H1 (cell line): ENCODE data around the gene IQGAP3. TPM values are rescaled to one million over a fixed set of nuclear protein-coding genes. Genes with fewer than 3 reads are reported as not detected.

Experiments
- CTCF ChIA-PET: fragments of 300-600 bp; sonication (Branson Sonifier 250); formaldehyde crosslinking; loops from one replicate; lab custom pipeline; 2021; ENCODE audit not compliant: partially characterized antibody; lab: Charles Lee
- POLR2A ChIA-PET: fragments of 300-600 bp; sonication (Branson Sonifier 250); formaldehyde crosslinking; loops from one replicate; lab custom pipeline; 2021; ENCODE audit warnings: inconsistent platforms; ENCODE audit not compliant: partially characterized antibody; lab: Charles Lee
- DNase-seq, 2 experiments: peaks; one replicate each; pipeline versions ENCODE4 v3.0.0 to v3.0.0-alpha.2; 2010 to 2022; ENCODE audit warnings: low spot score in 2 of 2, low read depth in 1 of 2, mixed read lengths in 1 of 2
- FAIRE-seq: peaks from 2 replicates; lab custom pipeline; 2011; peaks lifted over from hg19 to GRCh38; lab: Jason Lieb, UNC
- H2AFZ ChIP-seq: 2 replicates; pipeline ENCODE4 v1.8.1; 2012; ENCODE audit warnings: low read length, inconsistent platforms
- H2AK5ac ChIP-seq: 2 replicates; pipeline ENCODE4 v1.6.1; 2013; ENCODE audit warnings: low read depth, low read length
- H2BK120ac ChIP-seq: replicated peaks from 2 replicates; pipeline ENCODE3; 2013; ENCODE audit warnings: low read depth, low read length, inconsistent platforms
- H2BK12ac ChIP-seq: 2 replicates; pipeline ENCODE4 v1.6.1; 2013; ENCODE audit warnings: low read depth, low read length
- H2BK15ac ChIP-seq: 2 replicates; pipeline ENCODE4 v1.6.1; 2013; ENCODE audit warnings: low read length
- H2BK20ac ChIP-seq: 2 replicates; pipeline ENCODE4 v1.6.1; 2013; ENCODE audit warnings: low read length
- H2BK5ac ChIP-seq: 2 replicates; pipeline ENCODE4 v1.6.1; 2013; ENCODE audit warnings: low read depth, low read length
- H3K14ac ChIP-seq: 2 replicates; pipeline ENCODE4 v1.6.1; 2013; ENCODE audit warnings: inconsistent platforms; ENCODE audit not compliant: insufficient read length
- H3K18ac ChIP-seq: 2 replicates; pipeline ENCODE4 v1.6.1; 2013; ENCODE audit warnings: low read length; ENCODE audit errors: extremely low read depth
- H3K23ac ChIP-seq: 2 replicates; pipeline ENCODE4 v1.6.1; 2013; ENCODE audit warnings: inconsistent platforms; ENCODE audit not compliant: insufficient read length
- H3K23me2 ChIP-seq: 2 replicates; pipeline ENCODE4 v1.6.1; 2013; ENCODE audit warnings: low read depth, low read length
- H3K27ac ChIP-seq: 2 replicates; pipeline ENCODE4 v1.6.1; 2011; ENCODE audit warnings: low read depth, low read length, inconsistent platforms
- H3K27me3 ChIP-seq, 4 experiments: replicated peaks in 1 of 4; 1 replicate in 1 of 4; 2 replicates in 3 of 4; pipeline versions ENCODE4 v1.6.1 to v1.8.1; 2011 to 2013; ENCODE audit warnings: low read length in 3 of 4, mild to moderate bottlenecking in 3 of 4, inconsistent platforms in 2 of 4, mixed read lengths in 2 of 4, moderate library complexity in 1 of 4; ENCODE audit not compliant: control insufficient read depth in 3 of 4, insufficient read depth in 3 of 4; ENCODE audit errors: extremely low read depth in 1 of 4
- H3K36me3 ChIP-seq, 4 experiments: 2 replicates each; pipeline versions ENCODE4 v1.6.1 to v1.8.1; 2011 to 2013; ENCODE audit warnings: mild to moderate bottlenecking in 4 of 4, low read length in 3 of 4, moderate library complexity in 2 of 4, control low read depth in 1 of 4, inconsistent platforms in 1 of 4; ENCODE audit not compliant: insufficient read depth in 4 of 4, control insufficient read depth in 2 of 4
- H3K4ac ChIP-seq: replicated peaks from 2 replicates; pipeline ENCODE3; 2013; ENCODE audit warnings: low read length, low read depth, mixed read lengths, inconsistent platforms; ENCODE audit not compliant: insufficient read length
- H3K4me1 ChIP-seq, 4 experiments: replicated peaks in 1 of 4; 1 replicate in 1 of 4; 2 replicates in 3 of 4; pipeline versions ENCODE4 v1.6.1 to v1.8.1; 2011 to 2013; ENCODE audit warnings: low read length in 3 of 4, inconsistent platforms in 2 of 4, mixed read lengths in 1 of 4; ENCODE audit not compliant: insufficient read depth in 4 of 4, control insufficient read depth in 3 of 4
- H3K4me2 ChIP-seq, 2 experiments: 2 replicates each; pipeline versions ENCODE4 v1.6.1 to v1.8.1; 2011 to 2013; ENCODE audit warnings: low read depth in 2 of 2, low read length in 2 of 2, control low read depth in 1 of 2, inconsistent platforms in 1 of 2, mild to moderate bottlenecking in 1 of 2; ENCODE audit not compliant: insufficient read depth in 1 of 2
- H3K4me3 ChIP-seq, 4 experiments: fragments of 200-600, 300-600 bp in 1 of 4; sonication (generic), shearing (Covaris generic), sonication (Bioruptor Twin) in 1 of 4; 2 replicates each; pipeline versions ENCODE4 v1.5.1 to v1.8.1; 2011 to 2016; ENCODE audit warnings: low read length in 4 of 4, low read depth in 3 of 4, control low read depth in 2 of 4, inconsistent platforms in 2 of 4, mild to moderate bottlenecking in 2 of 4, mixed read lengths in 1 of 4, moderate library complexity in 1 of 4; ENCODE audit not compliant: insufficient read depth in 2 of 4; ENCODE audit errors: extremely low read depth in 1 of 4
- H3K56ac ChIP-seq: replicated peaks from 2 replicates; pipeline ENCODE3; 2013; ENCODE audit warnings: low read depth, mild to moderate bottlenecking, mixed read lengths, low read length, inconsistent platforms; ENCODE audit not compliant: insufficient read length
- H3K79me1 ChIP-seq: 2 replicates; pipeline ENCODE4 v1.6.1; 2013; ENCODE audit warnings: low read depth, low read length, control low read depth
- H3K79me2 ChIP-seq, 2 experiments: 2 replicates each; pipeline versions ENCODE4 v1.6.1 to v1.8.1; 2012 to 2013; ENCODE audit warnings: low read length in 2 of 2, mild to moderate bottlenecking in 2 of 2, inconsistent platforms in 1 of 2; ENCODE audit not compliant: insufficient read depth in 2 of 2, control insufficient read depth in 1 of 2
- H3K9ac ChIP-seq, 4 experiments: replicated peaks in 1 of 4; 1 replicate in 1 of 4; 2 replicates in 3 of 4; pipeline versions ENCODE4 v1.6.1 to v1.8.1; 2011 to 2013; ENCODE audit warnings: low read depth in 3 of 4, low read length in 3 of 4, control low read depth in 2 of 4, mild to moderate bottlenecking in 2 of 4, moderate library complexity in 2 of 4, inconsistent platforms in 1 of 4; ENCODE audit errors: extremely low read depth in 1 of 4
- H3K9me3 ChIP-seq, 2 experiments: 2 replicates each; pipeline versions ENCODE4 v1.6.1 to v1.8.1; 2012 to 2013; ENCODE audit warnings: mild to moderate bottlenecking in 2 of 2, moderate library complexity in 2 of 2, control low read depth in 1 of 2, inconsistent platforms in 1 of 2, low read depth in 1 of 2, low read length in 1 of 2, mixed read lengths in 1 of 2; ENCODE audit not compliant: insufficient read depth in 2 of 2
- H4K20me1 ChIP-seq, 2 experiments: replicated peaks in 1 of 2; 2 replicates each; pipeline versions ENCODE3 to v1.8.1; 2011 to 2013; ENCODE audit warnings: inconsistent platforms in 2 of 2, low read length in 2 of 2, mild to moderate bottlenecking in 1 of 2; ENCODE audit not compliant: insufficient read depth in 2 of 2, control insufficient read depth in 1 of 2
- H4K5ac ChIP-seq: 2 replicates; pipeline ENCODE4 v1.6.1; 2013; ENCODE audit warnings: low read length, low read depth, mixed read lengths, inconsistent platforms; ENCODE audit not compliant: insufficient read length
- H4K8ac ChIP-seq: 2 replicates; pipeline ENCODE4 v1.8.0; 2013; ENCODE audit warnings: mild to moderate bottlenecking, moderate library complexity, low read length, inconsistent platforms; ENCODE audit not compliant: insufficient read depth; ENCODE audit errors: extremely low read depth
- H4K91ac ChIP-seq: replicated peaks from 2 replicates; pipeline ENCODE3; 2013; ENCODE audit warnings: low read length, mixed read lengths, inconsistent platforms; ENCODE audit not compliant: insufficient read length
- CTCF ChIP-seq, 3 experiments: IDR thresholded peaks; 1 replicate in 2 of 3; 2 replicates in 1 of 3; pipeline versions ENCODE4 v1.5.1 to v1.6.1; 2011; ENCODE audit warnings: low read length in 3 of 3, mild to moderate bottlenecking in 3 of 3, inconsistent platforms in 2 of 3, low read depth in 1 of 3, moderate library complexity in 1 of 3; ENCODE audit not compliant: insufficient read depth in 1 of 3; ENCODE audit errors: control extremely low read depth in 1 of 3
- E2F6 ChIP-seq: IDR thresholded peaks from 2 replicates; pipeline ENCODE4 v1.6.1; 2012; ENCODE audit warnings: inconsistent platforms
- HDAC2 ChIP-seq, 2 experiments: fragments of 300-600 bp in 1 of 2; sonication (generic) in 1 of 2; IDR thresholded peaks; 2 replicates each; pipeline ENCODE4 v1.6.1; 2011 to 2012; ENCODE audit warnings: low read depth in 2 of 2, low read length in 2 of 2, mild to moderate bottlenecking in 2 of 2, moderate library complexity in 2 of 2, borderline replicate concordance in 1 of 2, inconsistent platforms in 1 of 2
- JUN ChIP-seq: IDR thresholded peaks from 2 replicates; pipeline ENCODE4 v1.6.1; 2011; ENCODE audit warnings: low read depth, mild to moderate bottlenecking, improper control_type of control experiment, low read length
- JUND ChIP-seq: IDR thresholded peaks from 2 replicates; pipeline ENCODE4 v1.6.1; 2011; ENCODE audit warnings: mild to moderate bottlenecking, improper control_type of control experiment, low read length
- RNF2 ChIP-seq: fragments of 200-900, 300-1000 bp; sonication (generic); IDR thresholded peaks from 2 replicates; pipeline ENCODE4 v1.7.1; 2016; ENCODE audit warnings: borderline replicate concordance, low read depth, mild to moderate bottlenecking, antibody characterized with exemption, low read length; ENCODE audit not compliant: poor library complexity, severe bottlenecking; ENCODE audit errors: missing control alignments
- WGBS, 2 experiments: shearing (Covaris generic) in 1 of 2; methylation state at CpG; one replicate each; pipeline versions ENCODE4 v1.1.6 to v1.1.7; 2013 to 2015; ENCODE audit warnings: low lambda C conversion rate in 2 of 2, mixed read lengths in 2 of 2, inconsistent platforms in 1 of 2, low coverage in 1 of 2, missing lambda C conversion rate in 1 of 2; ENCODE audit not compliant: insufficient replicate concordance in 2 of 2, insufficient coverage in 1 of 2, insufficient read length in 1 of 2; ENCODE audit errors: extremely low coverage in 1 of 2, missing lambda C conversion rate in 1 of 2; 5-methylcytosine and 5-hydroxymethylcytosine counted together
- polyA plus RNA-seq, 7 experiments: library from polyadenylated mRNA; depleted of rRNA in 3 of 7; stranded (reverse) in 5 of 7; unstranded in 2 of 7; fragments of >200 nt in 5 of 7; fragments of 200-250 nt in 2 of 7; gene quantifications; 1 replicate in 5 of 7; 2 replicates in 1 of 7; 4 replicates in 1 of 7; pipeline versions ENCODE4 v1.2.1 to v1.2.3, GENCODE V29; 2011 to 2013; ENCODE audit warnings: missing spikeins in 2 of 7, mixed read lengths in 2 of 7
- total RNA-seq: library from RNA; stranded (reverse); fragmentation: NEBNext Ultra II Directional; extraction: Animal tissue kit (Norgen Biotek cat#: 25700); gene quantifications from 2 replicates; pipeline ENCODE4 v1.2.1, GENCODE V29; 2021
- TF ChIP-seq, protein P1 (sequence below): IDR thresholded peaks from 2 replicates; pipeline ENCODE4 v1.6.1; 2012; ENCODE audit warnings: low read length, inconsistent platforms

The IQGAP3 gene
- total and polyA plus RNA-seq, 2 of the 8 experiments (the other 6 are each of a cell fraction or from before 2014, with no cell fraction given) = 14.6 to 22.3 TPM

DNA sequence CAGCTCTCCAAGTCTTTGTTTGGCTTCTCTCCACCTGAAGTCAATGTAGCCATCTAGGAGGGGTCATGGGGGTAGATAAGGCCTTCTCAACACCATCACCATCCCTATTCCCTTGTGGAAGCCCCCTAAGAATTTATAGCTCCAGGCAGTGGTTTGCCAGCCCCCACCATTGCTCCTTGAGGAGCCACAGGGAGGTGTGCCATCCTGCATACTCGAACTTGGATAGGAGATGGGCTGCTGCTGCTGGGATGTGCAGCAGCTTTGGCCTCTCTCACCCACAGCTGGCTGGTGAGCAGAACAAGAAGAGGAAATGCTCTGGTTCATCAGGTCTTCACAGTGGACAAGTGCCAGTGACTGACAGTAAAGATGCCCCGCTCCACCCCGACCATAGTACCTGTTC, 24.1 kb upstream of the IQGAP3 start:
- FAIRE-seq (no peak), DNase-seq (no peak)
- Histone ChIP-seq H4K5ac (no peak overlapping the region), H4K91ac (no peak overlapping the region), H3K23me2 (peaks cover 9% of the 10 kb centered on the region; the same call in 1 of the 2 replicates), H2BK15ac (no peak overlapping the region), H3K14ac (no peak overlapping the region), H3K9ac (no peak overlapping the region), H3K4me3 (no peak overlapping the region), H3K4ac (no peak overlapping the region), H3K4me1 (peaks cover 0 to 3% (median under 1%) of the 10 kb centered on the region in 4 experiments; a peak in 3 of 7 replicates), H3K9me3 (no peaks in the 10 kb centered on the region), H3K4me2 (no peak overlapping the region), H3K79me1 (peaks cover 4% of the 10 kb centered on the region; the same call in 1 of the 2 replicates), H4K20me1 (peaks cover 0 to 6% of the 10 kb centered on the region in 2 experiments), H3K18ac (no peak overlapping the region), H4K8ac (no peak overlapping the region), H2AK5ac (no peak overlapping the region), H2BK12ac (no peak overlapping the region), H2BK120ac (no peak overlapping the region), H3K27me3 (no peaks in the 10 kb centered on the region), H3K56ac (no peak overlapping the region), H2AFZ (no peak overlapping the region), H3K79me2 (peaks cover 3 to 19% of the 10 kb centered on the region in 2 experiments), H2BK5ac (no peak overlapping the region), H3K27ac (no peak overlapping the region), H2BK20ac (no peak overlapping the region), H3K23ac (no peak overlapping the region), H3K36me3 (peaks cover 19 to 57% (median 43%) of the 10 kb centered on the region in 4 experiments)
- 98% methylated on average over 3 of the region's 3 CpGs; no CpG with 5 or more reads in 1 of the 2 experiments for WGBS, 2 experiments
- ChIA-PET CTCF (interaction anchor here (0.6 to 4.0 kb wide), 7 partner anchors 9 to 31 kb away, joined by 3 to 30 read pairs (median 4); no protein-coding TSS in a partner anchor), POLR2A (interaction anchor here (0.8 to 1.6 kb wide), 7 partner anchors 9 to 56 kb away, joined by 3 to 5 read pairs (median 4); no protein-coding TSS in a partner anchor)
- TF ChIP-seq E2F6 = no peak
- TF ChIP-seq JUN = no peak
- no peak for TF ChIP-seq CTCF (IDR thresholded peaks at IDR 0.05; ENCODE audit: control extremely low read depth in 1 of 3, insufficient read depth in 1 of 3, low read depth in 1 of 3, low read length in 3 of 3)
- TF ChIP-seq, protein P1, sequence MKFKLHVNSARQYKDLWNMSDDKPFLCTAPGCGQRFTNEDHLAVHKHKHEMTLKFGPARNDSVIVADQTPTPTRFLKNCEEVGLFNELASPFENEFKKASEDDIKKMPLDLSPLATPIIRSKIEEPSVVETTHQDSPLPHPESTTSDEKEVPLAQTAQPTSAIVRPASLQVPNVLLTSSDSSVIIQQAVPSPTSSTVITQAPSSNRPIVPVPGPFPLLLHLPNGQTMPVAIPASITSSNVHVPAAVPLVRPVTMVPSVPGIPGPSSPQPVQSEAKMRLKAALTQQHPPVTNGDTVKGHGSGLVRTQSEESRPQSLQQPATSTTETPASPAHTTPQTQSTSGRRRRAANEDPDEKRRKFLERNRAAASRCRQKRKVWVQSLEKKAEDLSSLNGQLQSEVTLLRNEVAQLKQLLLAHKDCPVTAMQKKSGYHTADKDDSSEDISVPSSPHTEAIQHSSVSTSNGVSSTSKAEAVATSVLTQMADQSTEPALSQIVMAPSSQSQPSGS = no peak
- TF ChIP-seq HDAC2 (IDR thresholded peaks at IDR 0.05; ENCODE audit: borderline replicate concordance in 1 of 2, low read depth in 2 of 2, low read length in 2 of 2) = no peak
- no peak for TF ChIP-seq JUND
- no peak for TF ChIP-seq RNF2
